PC-3 (cell line): ENCODE results near the gene NVL. TPM values are rescaled to one million over a fixed set of nuclear protein-coding genes. Genes with fewer than 3 reads are reported as not detected.

Source experiments
- ATAC-seq: fragments of 200-7000 bp; cut with Tn5 transposase; 2 replicates; pipeline ENCODE4 v1.9.1; 2020; ENCODE audit warnings: mild to moderate bottlenecking, moderate library complexity
- BruUV-seq: library from RNA; stranded (reverse); fragments of 400-500 nt; replicated peaks from 2 replicates; lab custom pipeline; 2021; lab: Mats Ljungman, UMichigan
- CTCF ChIA-PET: fragments of 300-600 bp; sonication (Branson Sonifier 250); formaldehyde crosslinking; loops from one replicate; lab custom pipeline; 2022; ENCODE audit warnings: antibody characterized with exemption; lab: Charles Lee
- POLR2A ChIA-PET: fragments of 300-600 bp; sonication (Branson Sonifier 250); formaldehyde crosslinking; loops from one replicate; lab custom pipeline; 2022; ENCODE audit warnings: antibody characterized with exemption; ENCODE audit not compliant: unreplicated experiment; lab: Charles Lee
- DNase-seq: peaks from one replicate; pipeline ENCODE4 v3.0.0-alpha.2; 2015
- H2AFZ ChIP-seq: fragments of 300-600 bp; sonication (generic); 2 replicates; pipeline ENCODE4 v1.6.0; 2016; ENCODE audit warnings: antibody characterized with exemption, low read length
- H3F3A ChIP-seq: fragments of 300-600 bp; sonication (generic); one replicate; pipeline ENCODE4 v1.6.0; 2017; ENCODE audit warnings: antibody characterized with exemption, low read length, control low read depth, mild to moderate bottlenecking; ENCODE audit not compliant: unreplicated experiment
- H3K27ac ChIP-seq: fragments of 300-600 bp; sonication (generic); 2 replicates; pipeline ENCODE4 v1.5.1; 2016; ENCODE audit warnings: mild to moderate bottlenecking, low read length
- H3K27me3 ChIP-seq: fragments of 300-600 bp; sonication (generic); 2 replicates; pipeline ENCODE4 v1.6.1; 2016; ENCODE audit warnings: low read length, mixed read lengths
- H3K36me3 ChIP-seq: fragments of 300-600 bp; sonication (generic); 2 replicates; pipeline ENCODE4 v1.6.1; 2016; ENCODE audit warnings: low read depth, mixed run types, low read length, mixed read lengths
- H3K4me1 ChIP-seq: fragments of 300-600 bp; sonication (generic); 2 replicates; pipeline ENCODE4 v1.5.1; 2016; ENCODE audit warnings: low read length; ENCODE audit not compliant: insufficient read depth
- H3K4me2 ChIP-seq: fragments of 300-600 bp; sonication (generic); 2 replicates; pipeline ENCODE4 v1.6.0; 2016; ENCODE audit warnings: low read length
- H3K4me3 ChIP-seq: fragments of 300-600 bp; sonication (generic); 2 replicates; pipeline ENCODE4 v1.5.1; 2016; ENCODE audit warnings: mild to moderate bottlenecking, low read length, mixed read lengths
- H3K79me2 ChIP-seq: fragments of 300-600 bp; sonication (generic); 2 replicates; pipeline ENCODE4 v1.6.1; 2017; ENCODE audit warnings: low read length, mixed read lengths
- H3K9ac ChIP-seq: fragments of 300-600 bp; sonication (generic); 2 replicates; pipeline ENCODE4 v1.6.0; 2016; ENCODE audit warnings: mild to moderate bottlenecking, low read length
- H3K9me2 ChIP-seq: fragments of 300-600 bp; sonication (generic); replicated peaks from 2 replicates; pipeline ENCODE4 v1.6.1; 2016; ENCODE audit warnings: mixed run types, low read length, mixed read lengths
- H3K9me3 ChIP-seq: fragments of 300-600 bp; sonication (generic); 2 replicates; pipeline ENCODE4 v1.6.1; 2016; ENCODE audit warnings: low read length, mixed read lengths
- H4K20me1 ChIP-seq: fragments of 300-600 bp; sonication (generic); 2 replicates; pipeline ENCODE4 v1.6.1; 2016; ENCODE audit warnings: low read length, mixed read lengths
- CTCF ChIP-seq: fragments of 300-600 bp; sonication (generic); conservative IDR thresholded peaks from 2 replicates; pipeline ENCODE4 v1.5.1; 2017; ENCODE audit warnings: antibody characterized with exemption, low read depth, mild to moderate bottlenecking, low read length
- EZH2 ChIP-seq: fragments of 300-600 bp; sonication (generic); IDR thresholded peaks from one replicate; pipeline ENCODE4 v1.6.1; 2017; ENCODE audit warnings: antibody characterized with exemption, mild to moderate bottlenecking, low read length; ENCODE audit not compliant: unreplicated experiment
- EZH2phosphoT487 ChIP-seq: fragments of 300-600 bp; sonication (generic); IDR thresholded peaks from 2 replicates; pipeline ENCODE4 v1.6.1; 2018; ENCODE audit warnings: mild to moderate bottlenecking, antibody characterized with exemption, low read length, borderline replicate concordance
- intact Hi-C: fragments of 100-400 bp; cut with micrococcal nuclease; formaldehyde crosslinking; loops from 2 replicates; pipeline ENCODE4 v1.9.0; 2023
- total RNA-seq: library from RNA; depleted of rRNA; stranded (reverse); fragments of >200 nt; gene quantifications from 2 replicates; pipeline ENCODE4 v1.2.3, GENCODE V29; 2014

NVL gene
- total RNA-seq, 1 experiment from 2014 or later, result 37.1 TPM

GRCh38 chr1:224328644-224329043, 1.3 kb downstream of the NVL start:
- peak overlapping the region; percentile 82 for H3K4me2 ChIP-seq
- H2AFZ ChIP-seq, result no peak overlapping the region
- H3K27ac ChIP-seq, result no peak overlapping the region
- peak overlapping the region; percentile 94 for H3K4me3 ChIP-seq
- no peak for TF ChIP-seq EZH2
- TF ChIP-seq EZH2phosphoT487, result no peak
- TF ChIP-seq CTCF, result no peak
- 0 out of 2 replicates have a peak, but pooled peaks cover 3% of the 10 kb centered on the region for H4K20me1 ChIP-seq
- no TSS peak for BruUV-seq
- peaks cover 59% of the 10 kb centered on the region for H3K79me2 ChIP-seq
- peaks cover 7% of the 10 kb centered on the region; the same call in 1 of the 2 replicates for H3K36me3 ChIP-seq
- ChIA-PET POLR2A (no interaction called here), CTCF (no interaction called here)
- H3K4me1 ChIP-seq, result peaks cover 21% of the 10 kb centered on the region
- DNase-seq (no peak), ATAC-seq (no peak)
- H3K9me2 ChIP-seq, result no peaks in the 10 kb centered on the region
- no peaks in the 10 kb centered on the region for H3F3A ChIP-seq
- no peaks in the 10 kb centered on the region for H3K27me3 ChIP-seq
- intact Hi-C loops, result no loop called here
- H3K9me3 ChIP-seq, result no peaks in the 10 kb centered on the region
- peak overlapping the region; percentile 97; the same call in 1 of the 2 replicates for H3K9ac ChIP-seq

GRCh38 chr1:224325959-224326358, 4.0 kb downstream of the NVL start:
- ChIA-PET POLR2A (no interaction called here), CTCF (no interaction called here)
- peaks cover 11% of the 10 kb centered on the region; the same call in 1 of the 2 replicates for H3K36me3 ChIP-seq
- ATAC-seq (no peak), DNase-seq (no peak)
- no peaks in the 10 kb centered on the region for H3F3A ChIP-seq
- H3K79me2 ChIP-seq, result peaks cover 80% of the 10 kb centered on the region
- no peaks in the 10 kb centered on the region for H3K9me2 ChIP-seq
- no peaks in the 10 kb centered on the region for H3K27me3 ChIP-seq
- 0 out of 2 replicates have a peak, but pooled peaks cover 3% of the 10 kb centered on the region for H4K20me1 ChIP-seq
- H3K4me3 ChIP-seq, result no peak overlapping the region
- no peak overlapping the region for H2AFZ ChIP-seq
- no peaks in the 10 kb centered on the region for H3K9me3 ChIP-seq
- TF ChIP-seq CTCF (no peak), EZH2phosphoT487 (no peak), EZH2 (no peak)
- no peak overlapping the region for H3K27ac ChIP-seq
- peaks cover 14% of the 10 kb centered on the region for H3K4me1 ChIP-seq
- no peak overlapping the region for H3K4me2 ChIP-seq
- intact Hi-C loops, result no loop called here
- H3K9ac ChIP-seq, result no peak overlapping the region
- BruUV-seq, result no TSS peak

GRCh38 chr1:224321706-224322105, 8.3 kb downstream of the NVL start:
- H3K9me3 ChIP-seq, result no peaks in the 10 kb centered on the region
- no peak overlapping the region for H3K9ac ChIP-seq
- DNase-seq (no peak), ATAC-seq (no peak)
- H3K4me1 ChIP-seq, result peaks cover 4% of the 10 kb centered on the region; the same call in 1 of the 2 replicates
- H4K20me1 ChIP-seq, result no peaks in the 10 kb centered on the region
- no peak overlapping the region for H3K4me3 ChIP-seq
- no peaks in the 10 kb centered on the region for H3K27me3 ChIP-seq
- no TSS peak for BruUV-seq
- intact Hi-C loops, result no loop called here
- CTCF ChIA-PET, result no interaction called here
- POLR2A ChIA-PET, result no interaction called here
- H2AFZ ChIP-seq, result no peak overlapping the region
- H3K36me3 ChIP-seq, result peaks cover 11% of the 10 kb centered on the region; the same call in 1 of the 2 replicates
- TF ChIP-seq EZH2phosphoT487 (no peak), CTCF (no peak), EZH2 (no peak)
- no peaks in the 10 kb centered on the region for H3F3A ChIP-seq
- H3K4me2 ChIP-seq, result no peak overlapping the region
- H3K27ac ChIP-seq, result no peak overlapping the region
- no peaks in the 10 kb centered on the region for H3K9me2 ChIP-seq
- H3K79me2 ChIP-seq, result peaks cover 56% of the 10 kb centered on the region
